ENCODE results near the gene NEK5.

NEK5 gene

GRCh38 chr13:52026246-52026626, 102.6 kb downstream of the NEK5 start:
- DNase-seq (no peak), ATAC-seq (ENCODE audit: insufficient read depth, low read depth) (no peak)
- Histone ChIP-seq H3K4me1 (ENCODE audit: insufficient read depth, low read length) (no peaks in the 10 kb centered on the region), H3K36me3 (ENCODE audit: insufficient read depth, low read length) (peaks cover 56% of the 10 kb centered on the region), H3K9ac (ENCODE audit: low read depth, low read length) (no peak overlapping the region), H4K20me1 (ENCODE audit: insufficient read depth, low read length) (peaks cover 17% of the 10 kb centered on the region), H3K79me2 (ENCODE audit: insufficient read depth, low read length) (peaks cover 4% of the 10 kb centered on the region), H3K27ac (ENCODE audit: low read length) (no peak overlapping the region), H2AFZ (ENCODE audit: low read depth, low read length) (no peak overlapping the region), H3K4me3 (ENCODE audit: low read depth in 1 of 2, low read length in 2 of 2) (no peak overlapping the region), H3K9me3 (ENCODE audit: insufficient read depth, low read length, severe bottlenecking) (no peaks in the 10 kb centered on the region), H3K27me3 (ENCODE audit: insufficient read depth, low read length, poor library complexity) (no peaks in the 10 kb centered on the region), H3K4me2 (ENCODE audit: insufficient read depth, low read length) (no peak overlapping the region)
- TF ChIP-seq CTCF (IDR thresholded peaks at IDR 0.05; ENCODE audit: borderline replicate concordance, extremely low read depth, low read length, poor library complexity, severe bottlenecking) (peak; percentile 22), EZH2 (IDR thresholded peaks at IDR 0.05; ENCODE audit: borderline replicate concordance, low read depth, low read length, severe bottlenecking) (no peak)

- H3K9me3 ChIP-seq (ENCODE audit: insufficient read depth, low read length, severe bottlenecking) = no peaks in the 10 kb centered on the region
- peaks cover 8% of the 10 kb centered on the region for H3K79me2 ChIP-seq (ENCODE audit: insufficient read depth, low read length)
- TF ChIP-seq EZH2 (IDR thresholded peaks at IDR 0.05; ENCODE audit: borderline replicate concordance, low read depth, low read length, severe bottlenecking) = no peak
- no peak for TF ChIP-seq CTCF (IDR thresholded peaks at IDR 0.05; ENCODE audit: borderline replicate concordance, extremely low read depth, low read length, poor library complexity, severe bottlenecking)
- H3K9ac ChIP-seq (ENCODE audit: low read depth, low read length) = no peak overlapping the region
- no peak for DNase-seq
- peaks cover 61% of the 10 kb centered on the region for H3K36me3 ChIP-seq (ENCODE audit: insufficient read depth, low read length)
- H3K27ac ChIP-seq (ENCODE audit: low read length) = no peak overlapping the region
- H3K4me1 ChIP-seq (ENCODE audit: insufficient read depth, low read length) = no peaks in the 10 kb centered on the region
- ATAC-seq (ENCODE audit: insufficient read depth, low read depth) = no peak
- no peak overlapping the region for H2AFZ ChIP-seq (ENCODE audit: low read depth, low read length)
- no peak overlapping the region for H3K4me3 ChIP-seq (ENCODE audit: low read depth in 1 of 2, low read length in 2 of 2)
- H4K20me1 ChIP-seq (ENCODE audit: insufficient read depth, low read length) = peaks cover 16% of the 10 kb centered on the region
- no peaks in the 10 kb centered on the region for H3K27me3 ChIP-seq (ENCODE audit: insufficient read depth, low read length, poor library complexity)
- H3K4me2 ChIP-seq (ENCODE audit: insufficient read depth, low read length) = no peak overlapping the region
Measured at GRCh38 chr13:52025475-52026245, 103.2 kb downstream of the NEK5 start.

GRCh38 chr13:52024481-52024880, 104.4 kb downstream of the NEK5 start, which contains the start of gene UTP14C:
TSS of gene UTP14C (plus strand) at chr13:52024691. CDS start at chr13:52028805, 4,114 bp downstream.
- Histone ChIP-seq H2AFZ (ENCODE audit: low read depth, low read length) (no peak within 1 kb of the TSS), H3K9ac (ENCODE audit: low read depth, low read length) (no peak within 1 kb of the TSS), H3K4me3 (ENCODE audit: low read depth in 1 of 2, low read length in 2 of 2) (no peak within 1 kb of the TSS), H3K79me2 (ENCODE audit: insufficient read depth, low read length) (peaks cover 8% of the 10 kb centered on the region), H3K27ac (ENCODE audit: low read length) (no peak within 1 kb of the TSS), H3K4me2 (ENCODE audit: insufficient read depth, low read length) (no peak within 1 kb of the TSS), H3K4me1 (ENCODE audit: insufficient read depth, low read length) (no peaks in the 10 kb centered on the region), H3K36me3 (ENCODE audit: insufficient read depth, low read length) (peaks cover 73% of the 10 kb centered on the region), H3K9me3 (ENCODE audit: insufficient read depth, low read length, severe bottlenecking) (no peaks in the 10 kb centered on the region), H4K20me1 (ENCODE audit: insufficient read depth, low read length) (peaks cover 16% of the 10 kb centered on the region), H3K27me3 (ENCODE audit: insufficient read depth, low read length, poor library complexity) (no peaks in the 10 kb centered on the region)
- DNase-seq (no peak), ATAC-seq (ENCODE audit: insufficient read depth, low read depth) (no peak)
- TF ChIP-seq CTCF (IDR thresholded peaks at IDR 0.05; ENCODE audit: borderline replicate concordance, extremely low read depth, low read length, poor library complexity, severe bottlenecking) (no peak), EZH2 (IDR thresholded peaks at IDR 0.05; ENCODE audit: borderline replicate concordance, low read depth, low read length, severe bottlenecking) (no peak)
